Common myeloid progenitor, CD34-positive (primary cell): ENCODE results near the gene BMP7.

Experiments
- CTCF ChIA-PET: fragments of 350-600 bp; sonication (Branson Sonifier 250); formaldehyde crosslinking; loops from one replicate; lab custom pipeline; 2021; ENCODE audit warnings: antibody characterized with exemption; lab: Charles Lee
- POLR2A ChIA-PET: fragments of 350-600 bp; sonication (Branson Sonifier 250); formaldehyde crosslinking; loops from one replicate; lab custom pipeline; 2021; ENCODE audit warnings: antibody characterized with exemption; lab: Charles Lee
- DNase-seq, 3 donors: peaks; one replicate each; pipeline versions ENCODE4 v3.0.0 to v3.0.0-alpha.2; 2013
- H3K27ac ChIP-seq, 2 experiments: 1 replicate in 1 of 2; 2 replicates in 1 of 2; pipeline ENCODE4 v1.7.0; 2013; ENCODE audit warnings: inconsistent platforms in 2 of 2, low read length in 2 of 2, mild to moderate bottlenecking in 2 of 2, low read depth in 1 of 2, moderate library complexity in 1 of 2; ENCODE audit not compliant: severe bottlenecking in 2 of 2, insufficient read depth in 1 of 2, poor library complexity in 1 of 2
- H3K27me3 ChIP-seq, 5 experiments: replicated peaks in 2 of 5; 1 replicate in 3 of 5; 2 replicates in 2 of 5; pipeline versions ENCODE4 v1.6.1 to v1.7.0; 2013; ENCODE audit warnings: low read length in 4 of 5, mild to moderate bottlenecking in 2 of 5, moderate library complexity in 2 of 5, inconsistent platforms in 1 of 5; ENCODE audit not compliant: insufficient read depth in 5 of 5, control insufficient read depth in 4 of 5
- H3K36me3 ChIP-seq, 4 experiments: 1 replicate in 2 of 4; 2 replicates in 2 of 4; pipeline versions ENCODE4 v1.6.1 to v1.7.0; 2013; ENCODE audit warnings: low read length in 3 of 4, control low read depth in 1 of 4, mild to moderate bottlenecking in 1 of 4; ENCODE audit not compliant: control insufficient read depth in 4 of 4, insufficient read depth in 4 of 4
- H3K4me1 ChIP-seq, 4 experiments: 1 replicate in 3 of 4; 2 replicates in 1 of 4; pipeline versions ENCODE4 v1.6.1 to v1.7.1; 2013; ENCODE audit warnings: low read length in 3 of 4, mild to moderate bottlenecking in 3 of 4, control low read depth in 1 of 4, inconsistent platforms in 1 of 4, moderate library complexity in 1 of 4; ENCODE audit not compliant: control insufficient read depth in 4 of 4, insufficient read depth in 4 of 4; ENCODE audit errors: control extremely low read depth in 1 of 4
- H3K4me3 ChIP-seq, 7 experiments: 1 replicate in 4 of 7; 2 replicates in 3 of 7; pipeline versions ENCODE4 v1.5.1 to v1.7.0; 2013; ENCODE audit warnings: mild to moderate bottlenecking in 7 of 7, low read length in 6 of 7, moderate library complexity in 6 of 7, inconsistent platforms in 2 of 7, low read depth in 2 of 7, control low read depth in 1 of 7; ENCODE audit not compliant: insufficient read depth in 4 of 7, control insufficient read depth in 1 of 7; ENCODE audit errors: extremely low read depth in 1 of 7
- H3K9me3 ChIP-seq, 5 experiments: 1 replicate in 4 of 5; 2 replicates in 1 of 5; pipeline versions ENCODE4 v1.6.1 to v1.7.1; 2013; ENCODE audit warnings: low read length in 4 of 5, mild to moderate bottlenecking in 2 of 5, inconsistent platforms in 1 of 5, low read depth in 1 of 5, moderate library complexity in 1 of 5; ENCODE audit not compliant: control insufficient read depth in 4 of 5, insufficient read depth in 2 of 5; ENCODE audit errors: control extremely low read depth in 1 of 5
- WGBS: methylation state at CpG from one replicate; pipeline ENCODE4 v1.1.5; 2013; ENCODE audit not compliant: insufficient coverage; 5-methylcytosine and 5-hydroxymethylcytosine counted together

BMP7 gene

GRCh38 chr20:57221916-57222630 lies 44.4 kb downstream of the BMP7 start:
- H3K27ac ChIP-seq: no peak overlapping the region
- POLR2A ChIA-PET: no interaction called here
- CTCF ChIA-PET: interaction anchor here (1.8 kb wide), 1 partner anchor 15 kb away, joined by 3 read pairs; no protein-coding TSS in a partner anchor
- no peak overlapping the region for H3K4me3 ChIP-seq
- WGBS: 80% methylated on average over 17 of the region's 19 CpGs
- DNase-seq: no peak
- H3K27me3 ChIP-seq: peaks cover 0 to 26% (median 0%) of the 10 kb centered on the region in 5 experiments
- H3K4me1 ChIP-seq: no peaks in the 10 kb centered on the region
- H3K9me3 ChIP-seq: peaks cover 0 to 3% (median 0%) of the 10 kb centered on the region in 5 experiments
- no peaks in the 10 kb centered on the region for H3K36me3 ChIP-seq

GRCh38 chr20:57220337-57221145 lies 45.9 kb downstream of the BMP7 start:
- Histone ChIP-seq H3K36me3 (no peaks in the 10 kb centered on the region), H3K9me3 (peaks cover 0 to 3% (median 0%) of the 10 kb centered on the region in 5 experiments), H3K4me1 (no peaks in the 10 kb centered on the region), H3K27me3 (peaks cover 0 to 29% (median 2%) of the 10 kb centered on the region in 5 experiments), H3K27ac (no peak overlapping the region), H3K4me3 (no peak overlapping the region)
- 90% methylated on average over 11 of the region's 14 CpGs for WGBS
- POLR2A ChIA-PET: no interaction called here
- CTCF ChIA-PET: no interaction called here
- no peak for DNase-seq

- no peak overlapping the region for H3K4me3 ChIP-seq
- no peak overlapping the region for H3K27ac ChIP-seq
- CTCF ChIA-PET: interaction anchor here (0.6 kb wide), 1 partner anchor 996 kb away, joined by 3 read pairs; no protein-coding TSS in a partner anchor
- peaks cover 0 to 32% (median 3%) of the 10 kb centered on the region in 5 experiments for H3K27me3 ChIP-seq
- POLR2A ChIA-PET: no interaction called here
- no peaks in the 10 kb centered on the region for H3K36me3 ChIP-seq
- DNase-seq: no peak
- H3K9me3 ChIP-seq: peaks cover 0 to 3% (median 0%) of the 10 kb centered on the region in 5 experiments
- 100% methylated on average over 10 of the region's 11 CpGs for WGBS
- no peaks in the 10 kb centered on the region for H3K4me1 ChIP-seq
These were observed 47.3 kb downstream of the BMP7 start for GRCh38 chr20:57219071-57219677.

- Histone ChIP-seq H3K4me1 (no peaks in the 10 kb centered on the region), H3K9me3 (peaks cover 0 to 3% (median 0%) of the 10 kb centered on the region in 5 experiments), H3K4me3 (no peak overlapping the region), H3K36me3 (no peaks in the 10 kb centered on the region), H3K27me3 (peaks cover 0 to 36% (median 7%) of the 10 kb centered on the region in 5 experiments), H3K27ac (no peak overlapping the region)
- ChIA-PET POLR2A (no interaction called here), CTCF (no interaction called here)
- no peak for DNase-seq
- WGBS: 94% methylated on average over 3 of the region's 5 CpGs
These were observed 48.0 kb downstream of the BMP7 start for GRCh38 chr20:57218489-57218888.

GRCh38 chr20:57217802-57218201 lies 48.6 kb downstream of the BMP7 start:
- H3K4me3 ChIP-seq: no peak overlapping the region
- peaks cover 0 to 43% (median 13%) of the 10 kb centered on the region in 5 experiments for H3K27me3 ChIP-seq
- H3K27ac ChIP-seq: no peak overlapping the region
- ChIA-PET CTCF (no interaction called here), POLR2A (no interaction called here)
- H3K9me3 ChIP-seq: peaks cover 0 to 3% (median 0%) of the 10 kb centered on the region in 5 experiments
- no peaks in the 10 kb centered on the region for H3K36me3 ChIP-seq
- DNase-seq: no peak
- WGBS: 91% methylated on average over 5 of the region's 9 CpGs
- H3K4me1 ChIP-seq: no peaks in the 10 kb centered on the region

- POLR2A ChIA-PET: no interaction called here
- DNase-seq: no peak
These were observed 49.8 kb downstream of the BMP7 start for GRCh38 chr20:57216669-57217068.

More at GRCh38 chr20:57216669-57217068, 49.8 kb downstream of the BMP7 start:
- Histone ChIP-seq H3K4me1 (no peaks in the 10 kb centered on the region), H3K4me3 (no peak overlapping the region), H3K9me3 (peaks cover 0 to 3% (median 0%) of the 10 kb centered on the region in 5 experiments), H3K27ac (no peak overlapping the region), H3K27me3 (peaks cover 0 to 51% (median 13%) of the 10 kb centered on the region in 5 experiments), H3K36me3 (no peaks in the 10 kb centered on the region)
- 75% methylated on average over 9 of the region's 9 CpGs for WGBS
- CTCF ChIA-PET: no interaction called here
